ENCODE results near the gene ZNF132.
A peak's percentile ranks its signal among the peaks of the same experiment; 100 is the strongest.

DNA sequence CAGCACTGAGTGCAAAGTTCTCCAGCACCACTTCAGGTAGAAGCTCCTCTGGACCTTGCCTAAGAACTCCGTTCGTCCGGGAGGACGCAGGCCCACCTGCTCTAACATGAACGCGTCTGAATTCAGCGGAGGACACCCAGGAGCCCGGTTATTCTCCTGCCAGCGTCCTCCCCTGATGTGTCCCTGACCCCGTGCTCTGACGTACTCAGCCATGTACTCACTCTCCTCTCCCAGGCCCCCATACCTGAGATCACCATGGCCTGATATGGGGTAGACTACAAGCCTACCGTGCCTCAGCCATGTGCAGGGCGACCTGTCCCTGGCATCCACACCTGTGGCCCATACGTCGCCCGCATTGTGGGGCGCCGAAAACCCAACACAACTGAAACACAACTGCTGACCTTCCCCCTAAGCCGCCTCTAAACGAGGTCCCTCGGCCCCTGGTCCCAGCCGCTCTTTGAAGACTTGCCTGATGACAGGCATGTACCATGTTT lies 32.2 kb downstream of the ZNF132 start:
- no peak for TF ChIP-seq ARNT (IDR thresholded peaks at IDR 0.05)
- TF ChIP-seq SUZ12 (IDR thresholded peaks at IDR 0.05): no peak
- no peak for TF ChIP-seq FOXM1 (IDR thresholded peaks at IDR 0.05; ENCODE audit: borderline replicate concordance)
- no peak for TF ChIP-seq NFRKB (IDR thresholded peaks at IDR 0.05)
- TF ChIP-seq FOXK2 (IDR thresholded peaks at IDR 0.05): no peak
- TF ChIP-seq PKNOX1 (IDR thresholded peaks at IDR 0.05): no peak
- TF ChIP-seq HDGF (IDR thresholded peaks at IDR 0.05; ENCODE audit: borderline replicate concordance): no peak
- no peak for TF ChIP-seq BHLHE40 (IDR thresholded peaks at IDR 0.05; ENCODE audit: borderline replicate concordance)
- no peak for TF ChIP-seq ELF4 (IDR thresholded peaks at IDR 0.05)
- no peak for TF ChIP-seq SP1 (IDR thresholded peaks at IDR 0.05)
- TF ChIP-seq FOXA1 (IDR thresholded peaks at IDR 0.05): no peak
- no peak for TF ChIP-seq ZNF384 (IDR thresholded peaks at IDR 0.05)
- no peak for TF ChIP-seq LEF1 (IDR thresholded peaks at IDR 0.05; ENCODE audit: borderline replicate concordance)
- peak; percentile 50; the same call in 1 of the 2 replicates for TF ChIP-seq L3MBTL2 (conservative IDR thresholded peaks at IDR 0.05)
